Neuronal stem cell (in vitro differentiated cells): ENCODE data around the gene SLC5A1.

ENCODE experiments used
- DNase-seq: peaks from one replicate; pipeline ENCODE4 v3.0.0-alpha.2; 2013; ENCODE audit warnings: low spot score
- H2AFZ ChIP-seq: one replicate; pipeline ENCODE4 v1.6.1; 2013; ENCODE audit warnings: mild to moderate bottlenecking, low read length, inconsistent platforms
- H2AK5ac ChIP-seq: 2 replicates; pipeline ENCODE4 v1.6.1; 2013; ENCODE audit warnings: low read depth, mild to moderate bottlenecking, inconsistent platforms, low read length, moderate library complexity, mixed read lengths
- H2BK120ac ChIP-seq: 2 replicates; pipeline ENCODE4 v1.6.1; 2013; ENCODE audit warnings: low read depth, mild to moderate bottlenecking, inconsistent platforms, low read length, moderate library complexity, mixed read lengths
- H2BK12ac ChIP-seq: one replicate; pipeline ENCODE4 v1.6.1; 2013; ENCODE audit warnings: low read length, inconsistent platforms
- H2BK15ac ChIP-seq: 2 replicates; pipeline ENCODE4 v1.6.1; 2013; ENCODE audit warnings: mild to moderate bottlenecking, low read length, inconsistent platforms, mixed read lengths
- H2BK5ac ChIP-seq: one replicate; pipeline ENCODE4 v1.6.1; 2013; ENCODE audit warnings: inconsistent platforms, mild to moderate bottlenecking, low read length, moderate library complexity
- H3K14ac ChIP-seq: one replicate; pipeline ENCODE4 v1.6.1; 2013; ENCODE audit warnings: low read length, inconsistent platforms
- H3K18ac ChIP-seq: 2 replicates; pipeline ENCODE4 v1.6.1; 2013; ENCODE audit warnings: low read length, inconsistent platforms
- H3K23ac ChIP-seq: 2 replicates; pipeline ENCODE4 v1.6.1; 2013; ENCODE audit warnings: low read depth, mild to moderate bottlenecking, mixed read lengths, low read length, inconsistent platforms; ENCODE audit not compliant: poor library complexity
- H3K27ac ChIP-seq: replicated peaks from 3 replicates; pipeline ENCODE4 v1.5.1; 2013; ENCODE audit warnings: low read length, inconsistent platforms
- H3K27me3 ChIP-seq, 3 experiments: 2 replicates each; pipeline ENCODE4 v1.6.1; 2013; ENCODE audit warnings: low read length in 3 of 3, mild to moderate bottlenecking in 2 of 3, inconsistent platforms in 1 of 3, low read depth in 1 of 3, mixed read lengths in 1 of 3, moderate library complexity in 1 of 3; ENCODE audit not compliant: control insufficient read depth in 3 of 3, insufficient read depth in 3 of 3
- H3K36me3 ChIP-seq, 2 donors: replicated peaks in 1 of 2; 2 replicates each; pipeline ENCODE4 v1.6.1; 2013; ENCODE audit warnings: low read length in 2 of 2; ENCODE audit not compliant: control insufficient read depth in 2 of 2, insufficient read depth in 2 of 2
- H3K4ac ChIP-seq: 2 replicates; pipeline ENCODE4 v1.6.1; 2013; ENCODE audit warnings: inconsistent platforms, mild to moderate bottlenecking, low read length, moderate library complexity
- H3K4me1 ChIP-seq, 2 donors: 1 replicate in 1 of 2; 2 replicates in 1 of 2; pipeline ENCODE4 v1.6.1; 2013; ENCODE audit warnings: low read length in 2 of 2, low read depth in 1 of 2; ENCODE audit not compliant: control insufficient read depth in 2 of 2, insufficient read depth in 1 of 2
- H3K4me2 ChIP-seq: one replicate; pipeline ENCODE4 v1.6.1; 2013; ENCODE audit warnings: mild to moderate bottlenecking, low read length, inconsistent platforms; ENCODE audit not compliant: insufficient read depth, poor library complexity, severe bottlenecking
- H3K4me3 ChIP-seq, 2 donors: 2 replicates each; pipeline ENCODE4 v1.5.1; 2013; ENCODE audit warnings: low read length in 2 of 2, mild to moderate bottlenecking in 2 of 2, inconsistent platforms in 1 of 2, moderate library complexity in 1 of 2
- H3K79me1 ChIP-seq: one replicate; pipeline ENCODE4 v1.6.1; 2013; ENCODE audit warnings: low read depth, mild to moderate bottlenecking, inconsistent platforms, low read length, moderate library complexity
- H3K9ac ChIP-seq: one replicate; pipeline ENCODE4 v1.6.1; 2013; ENCODE audit warnings: mild to moderate bottlenecking, low read depth, low read length, inconsistent platforms; ENCODE audit not compliant: poor library complexity
- H3K9me3 ChIP-seq, 2 donors: replicated peaks in 1 of 2; 2 replicates each; pipeline versions ENCODE3 to v1.6.1; 2013; ENCODE audit warnings: low read length in 2 of 2, mild to moderate bottlenecking in 2 of 2, inconsistent platforms in 1 of 2, low read depth in 1 of 2, mixed read lengths in 1 of 2, moderate library complexity in 1 of 2; ENCODE audit not compliant: control insufficient read depth in 2 of 2, insufficient read depth in 1 of 2
- H4K8ac ChIP-seq: one replicate; pipeline ENCODE4 v1.6.1; 2013; ENCODE audit warnings: low read depth, mild to moderate bottlenecking, inconsistent platforms, low read length, moderate library complexity
- H4K91ac ChIP-seq: one replicate; pipeline ENCODE4 v1.6.1; 2013; ENCODE audit warnings: low read length, low read depth, mild to moderate bottlenecking, inconsistent platforms; ENCODE audit not compliant: poor library complexity
- WGBS, 2 donors: extraction: QIAGEN DNeasy Blood & Tissue Kit; methylation state at CpG; one replicate each; pipeline ENCODE4 v1.1.7; 2013; ENCODE audit warnings: missing lambda C conversion rate in 2 of 2, mixed read lengths in 1 of 2; ENCODE audit not compliant: insufficient read length in 2 of 2, insufficient replicate concordance in 1 of 2; ENCODE audit errors: extremely low coverage in 2 of 2; 5-methylcytosine and 5-hydroxymethylcytosine counted together

The SLC5A1 gene

GRCh38 chr22:32052936-32053791 lies 10.1 kb downstream of the SLC5A1 start:
- no peak overlapping the region for H2BK15ac ChIP-seq
- no peak overlapping the region for H2AFZ ChIP-seq
- H3K36me3 ChIP-seq, result no peaks in the 10 kb centered on the region
- no peak overlapping the region for H2BK12ac ChIP-seq
- H3K27me3 ChIP-seq, result peaks cover 0 to 5% (median 0%) of the 10 kb centered on the region in 3 experiments
- no peak overlapping the region for H3K4ac ChIP-seq
- no peak overlapping the region for H2BK120ac ChIP-seq
- H3K9ac ChIP-seq, result no peak overlapping the region
- no peak overlapping the region for H3K4me3 ChIP-seq
- H3K4me2 ChIP-seq, result no peak overlapping the region
- DNase-seq, result no peak
- H3K79me1 ChIP-seq, result no peaks in the 10 kb centered on the region
- H2BK5ac ChIP-seq, result no peak overlapping the region
- no peak overlapping the region for H2AK5ac ChIP-seq
- no CpG with 5 or more reads among the region's 5 CpGs for WGBS, 2 donors
- no peaks in the 10 kb centered on the region for H3K9me3 ChIP-seq
- no peaks in the 10 kb centered on the region for H3K4me1 ChIP-seq
- H4K8ac ChIP-seq, result no peak overlapping the region
- H3K18ac ChIP-seq, result no peak overlapping the region
- H3K27ac ChIP-seq, result no peak overlapping the region
- no peak overlapping the region for H4K91ac ChIP-seq
- no peak overlapping the region for H3K23ac ChIP-seq
- H3K14ac ChIP-seq, result no peak overlapping the region

- H3K4ac ChIP-seq, result no peak overlapping the region
- no peaks in the 10 kb centered on the region for H3K36me3 ChIP-seq
- no peak overlapping the region for H2BK12ac ChIP-seq
- no peak overlapping the region for H2BK15ac ChIP-seq
- no peak overlapping the region for H4K8ac ChIP-seq
- DNase-seq, result no peak
- H3K23ac ChIP-seq, result no peak overlapping the region
- H3K9ac ChIP-seq, result no peak overlapping the region
- no peak overlapping the region for H3K4me2 ChIP-seq
- H2BK120ac ChIP-seq, result no peak overlapping the region
- no peak overlapping the region for H2AFZ ChIP-seq
- H3K27me3 ChIP-seq, result peaks cover 0 to 10% (median 0%) of the 10 kb centered on the region in 3 experiments
- no peaks in the 10 kb centered on the region for H3K9me3 ChIP-seq
- no peak overlapping the region for H3K18ac ChIP-seq
- no peak overlapping the region for H3K4me3 ChIP-seq
- no peak overlapping the region for H2AK5ac ChIP-seq
- no CpG with 5 or more reads among the region's 2 CpGs for WGBS, 2 donors
- no peak overlapping the region for H3K14ac ChIP-seq
- no peak overlapping the region for H3K27ac ChIP-seq
- H2BK5ac ChIP-seq, result no peak overlapping the region
- no peak overlapping the region for H4K91ac ChIP-seq
- H3K4me1 ChIP-seq, result peaks cover 0 to 3% of the 10 kb centered on the region in 2 donors
- H3K79me1 ChIP-seq, result no peaks in the 10 kb centered on the region
Observed at GRCh38 chr22:32055069-32055468, 12.0 kb downstream of the SLC5A1 start.

DNA sequence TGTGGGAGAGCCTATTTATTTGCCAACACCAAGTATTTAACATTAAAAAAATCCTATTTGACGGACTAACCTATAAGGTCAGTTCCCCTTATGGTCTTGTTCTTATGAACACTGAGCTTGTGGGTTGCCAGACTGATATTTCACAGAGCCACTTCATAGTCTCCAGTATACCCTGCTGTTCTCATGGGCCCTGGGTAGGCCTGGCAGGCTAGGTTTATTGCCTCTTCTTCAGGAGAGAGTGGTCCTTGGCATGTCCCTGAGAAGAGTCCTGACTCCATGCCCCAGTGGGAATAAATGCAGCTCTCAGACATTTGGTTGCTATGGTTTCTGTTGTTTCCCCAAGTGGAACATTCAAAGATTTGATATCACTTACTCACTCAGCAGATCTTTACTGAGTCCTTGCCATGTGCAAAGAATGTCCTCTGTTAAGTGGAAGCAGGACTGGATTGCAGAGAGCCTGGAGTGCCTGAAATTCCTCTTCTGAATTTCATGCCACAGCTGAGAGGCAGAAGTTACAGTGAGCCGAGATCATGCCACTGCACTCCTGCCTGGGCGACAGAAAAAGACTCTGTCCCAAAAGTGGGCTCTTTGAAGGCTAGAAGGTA lies 15.7 kb downstream of the SLC5A1 start:
- no CpG with 5 or more reads among the region's 3 CpGs for WGBS, 2 donors
- Histone ChIP-seq H2AFZ (no peak overlapping the region), H3K4ac (no peak overlapping the region), H3K27me3 (peaks cover 0 to 5% (median 0%) of the 10 kb centered on the region in 3 experiments), H3K9me3 (no peaks in the 10 kb centered on the region), H3K23ac (no peak overlapping the region), H4K8ac (no peak overlapping the region), H4K91ac (no peak overlapping the region), H3K4me3 (no peak overlapping the region), H2AK5ac (no peak overlapping the region), H3K4me2 (no peak overlapping the region), H2BK120ac (no peak overlapping the region), H3K9ac (no peak overlapping the region), H3K36me3 (no peaks in the 10 kb centered on the region), H3K4me1 (peaks cover 0 to 3% of the 10 kb centered on the region in 2 donors), H2BK12ac (no peak overlapping the region), H3K27ac (no peak overlapping the region), H3K18ac (no peak overlapping the region), H2BK15ac (no peak overlapping the region), H3K79me1 (no peaks in the 10 kb centered on the region), H2BK5ac (no peak overlapping the region), H3K14ac (no peak overlapping the region)
- no peak for DNase-seq

DNA sequence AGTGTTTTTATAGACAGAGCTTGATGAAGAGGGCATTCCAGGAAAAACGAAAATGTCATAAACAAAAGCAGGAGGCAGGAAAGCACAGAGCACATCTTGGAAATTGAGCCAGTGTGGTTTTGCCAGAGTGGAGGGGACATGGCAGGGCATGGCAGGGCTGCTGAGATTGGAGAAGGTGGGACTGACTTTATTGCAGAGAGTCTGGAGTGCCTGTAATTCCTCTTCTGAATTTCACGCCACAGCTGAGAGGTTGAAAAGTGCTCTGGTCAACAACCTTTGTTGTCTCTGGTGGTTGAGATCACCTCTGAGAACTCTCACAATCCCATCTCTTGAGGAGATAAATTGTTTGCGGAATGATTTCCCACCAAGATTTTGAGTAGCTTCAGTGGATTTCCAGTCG lies 16.4 kb downstream of the SLC5A1 start:
- H3K27me3 ChIP-seq, result peaks cover 0 to 5% (median 0%) of the 10 kb centered on the region in 3 experiments
- no peak overlapping the region for H3K23ac ChIP-seq
- no peak overlapping the region for H3K14ac ChIP-seq
- H3K9ac ChIP-seq, result no peak overlapping the region
- H2BK15ac ChIP-seq, result no peak overlapping the region
- no peak overlapping the region for H2BK120ac ChIP-seq
- no peaks in the 10 kb centered on the region for H3K36me3 ChIP-seq
- no peaks in the 10 kb centered on the region for H3K79me1 ChIP-seq
- no peak overlapping the region for H2BK12ac ChIP-seq
- no peak overlapping the region for H4K91ac ChIP-seq
- H2AFZ ChIP-seq, result no peak overlapping the region
- H3K4me3 ChIP-seq, result no peak overlapping the region
- no peak overlapping the region for H3K4me2 ChIP-seq
- no peak overlapping the region for H3K18ac ChIP-seq
- no peak overlapping the region for H2BK5ac ChIP-seq
- H4K8ac ChIP-seq, result no peak overlapping the region
- no CpG with 5 or more reads among the region's 4 CpGs for WGBS, 2 donors
- H3K27ac ChIP-seq, result no peak overlapping the region
- DNase-seq, result no peak
- H3K4me1 ChIP-seq, result peaks cover 0 to 3% of the 10 kb centered on the region in 2 donors
- no peak overlapping the region for H2AK5ac ChIP-seq
- H3K4ac ChIP-seq, result no peak overlapping the region
- no peaks in the 10 kb centered on the region for H3K9me3 ChIP-seq
